Testis (tissue), 5 donors: ENCODE data around the gene ARHGAP19. TPM values are rescaled to one million over a fixed set of nuclear protein-coding genes. Genes with fewer than 3 reads are reported as not detected.

ENCODE experiments used
- DNase-seq: peaks from one replicate; pipeline ENCODE4 v3.0.0-alpha.2; 2019
- H3K27ac ChIP-seq, 2 donors: fragments of 200-600 bp; sonication (generic); one replicate each; pipeline ENCODE4 v1.5.1; 2019
- H3K27me3 ChIP-seq: fragments of 200-600 bp; sonication (generic); one replicate; pipeline ENCODE4 v1.5.1; 2019
- H3K36me3 ChIP-seq: fragments of 200-600 bp; sonication (generic); one replicate; pipeline ENCODE4 v1.5.1; 2017; ENCODE audit warnings: low read depth; ENCODE audit errors: missing control alignments
- H3K4me1 ChIP-seq: fragments of 200-600 bp; sonication (generic); one replicate; pipeline ENCODE4 v1.5.1; 2019
- H3K4me3 ChIP-seq, 2 donors: fragments of 200-600 bp; sonication (generic); one replicate each; pipeline ENCODE4 v1.5.1; 2017 to 2019
- H3K9me3 ChIP-seq: fragments of 200-600 bp; sonication (generic); one replicate; pipeline ENCODE4 v1.5.1; 2017
- POLR2A ChIP-seq: fragments of 450-650 bp; IDR thresholded peaks from one replicate; pipeline ENCODE4 v1.6.1; 2017; ENCODE audit warnings: antibody characterized with exemption, mild to moderate bottlenecking, moderate library complexity
- WGBS, 2 donors: methylation state at CpG; one replicate each; pipeline ENCODE4 v1.1.5; 2018; 5-methylcytosine and 5-hydroxymethylcytosine counted together
- intact Hi-C: fragments of 100-400 bp; cut with DNase I; formaldehyde crosslinking; loops from one replicate; pipeline ENCODE4 v1.15.1; 2023; ENCODE audit warnings: low total_unique reads
- long read RNA-seq, 2 donors: transcript quantifications; one replicate each; lab custom pipeline, GENCODE V29; 2026
- polyA plus RNA-seq: library from polyadenylated mRNA; stranded (reverse); fragments of 350-450 nt; fragmentation: Illumina TruSeq; extraction: RNeasy Lipid Tissue Mini Kit (QIAGEN cat#74804); gene quantifications from one replicate; pipeline ENCODE4 v1.2.3, GENCODE V29; 2014; ENCODE audit warnings: low read depth, low replicate concordance; ENCODE audit not compliant: insufficient read depth
- total RNA-seq, 2 donors: library from RNA; depleted of rRNA; stranded (reverse); fragments of >200 nt; gene quantifications; one replicate each; pipeline ENCODE4 v1.2.3, GENCODE V29; 2016
- TF ChIP-seq, protein P1 (sequence below), 3 experiments: fragments of 450-650 bp in 2 of 3; fragments of 200-600 bp in 1 of 3; sonication (generic) in 1 of 3; IDR thresholded peaks; one replicate each; pipeline ENCODE4 v1.5.1; 2016 to 2019; ENCODE audit warnings: antibody characterized with exemption in 3 of 3, mild to moderate bottlenecking in 2 of 3, moderate library complexity in 1 of 3

Gene ARHGAP19, protein sequence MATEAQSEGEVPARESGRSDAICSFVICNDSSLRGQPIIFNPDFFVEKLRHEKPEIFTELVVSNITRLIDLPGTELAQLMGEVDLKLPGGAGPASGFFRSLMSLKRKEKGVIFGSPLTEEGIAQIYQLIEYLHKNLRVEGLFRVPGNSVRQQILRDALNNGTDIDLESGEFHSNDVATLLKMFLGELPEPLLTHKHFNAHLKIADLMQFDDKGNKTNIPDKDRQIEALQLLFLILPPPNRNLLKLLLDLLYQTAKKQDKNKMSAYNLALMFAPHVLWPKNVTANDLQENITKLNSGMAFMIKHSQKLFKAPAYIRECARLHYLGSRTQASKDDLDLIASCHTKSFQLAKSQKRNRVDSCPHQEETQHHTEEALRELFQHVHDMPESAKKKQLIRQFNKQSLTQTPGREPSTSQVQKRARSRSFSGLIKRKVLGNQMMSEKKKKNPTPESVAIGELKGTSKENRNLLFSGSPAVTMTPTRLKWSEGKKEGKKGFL
- total RNA-seq: 10 to 100 TPM; 50.0 to 54.6 TPM
- 40.5 TPM for polyA plus RNA-seq
- long read RNA-seq, donor 1, full-length matches to known transcripts: 4 of 4 reads
- long read RNA-seq, donor 1, partial matches to known transcripts: 0 of 4 reads
- long read RNA-seq, donor 1, other reads (novel, unspliced or antisense): 0 of 4 reads
- long read RNA-seq, donor 2, full-length matches to known transcripts: 2 of 2 reads
- long read RNA-seq, donor 2, partial matches to known transcripts: 0 of 2 reads
- long read RNA-seq, donor 2, other reads (novel, unspliced or antisense): 0 of 2 reads

DNA sequence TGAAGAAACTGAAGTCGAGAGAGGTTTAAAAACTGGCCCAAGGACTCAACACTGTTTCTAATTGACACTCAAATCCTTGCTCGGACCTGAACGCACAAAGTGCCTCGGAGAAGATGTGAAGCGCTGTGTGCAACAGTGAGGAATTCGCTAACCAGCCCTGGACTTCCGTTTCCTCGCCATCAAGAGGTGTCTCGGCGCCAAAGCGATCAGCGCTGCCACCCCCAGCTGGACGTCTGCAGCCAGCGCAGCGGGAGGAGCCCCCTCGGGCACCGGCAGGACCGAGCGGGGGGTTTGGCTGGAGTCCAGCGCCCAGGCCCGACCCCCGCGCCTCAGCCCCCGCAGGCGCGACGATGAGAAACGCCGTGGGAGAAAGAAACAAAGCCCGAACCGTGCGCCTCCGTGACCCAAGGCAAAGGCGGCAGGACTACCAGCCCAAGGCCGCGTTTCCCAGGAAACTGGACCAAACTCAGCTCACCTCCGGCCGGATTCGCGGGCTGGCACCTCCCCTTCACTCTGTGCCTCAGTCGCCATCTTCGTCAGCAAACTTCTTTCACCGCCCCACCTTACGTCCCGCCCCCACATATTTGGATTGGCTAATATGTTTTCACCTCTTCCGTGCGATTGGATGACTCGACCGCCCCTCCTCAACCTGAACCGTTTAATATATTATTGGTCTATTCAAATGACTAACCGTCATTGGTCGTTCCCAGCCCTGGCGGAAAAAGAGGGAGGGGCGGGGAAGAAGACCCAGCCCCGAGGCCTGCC, at the start of gene ARHGAP19:
ARHGAP19 (minus strand) TSS at position 541 of the 765 bp plus-strand sequence; CDS start at position 531, 10 bp downstream.
- TF ChIP-seq POLR2A: peak; percentile 65
- TF ChIP-seq, protein P1, sequence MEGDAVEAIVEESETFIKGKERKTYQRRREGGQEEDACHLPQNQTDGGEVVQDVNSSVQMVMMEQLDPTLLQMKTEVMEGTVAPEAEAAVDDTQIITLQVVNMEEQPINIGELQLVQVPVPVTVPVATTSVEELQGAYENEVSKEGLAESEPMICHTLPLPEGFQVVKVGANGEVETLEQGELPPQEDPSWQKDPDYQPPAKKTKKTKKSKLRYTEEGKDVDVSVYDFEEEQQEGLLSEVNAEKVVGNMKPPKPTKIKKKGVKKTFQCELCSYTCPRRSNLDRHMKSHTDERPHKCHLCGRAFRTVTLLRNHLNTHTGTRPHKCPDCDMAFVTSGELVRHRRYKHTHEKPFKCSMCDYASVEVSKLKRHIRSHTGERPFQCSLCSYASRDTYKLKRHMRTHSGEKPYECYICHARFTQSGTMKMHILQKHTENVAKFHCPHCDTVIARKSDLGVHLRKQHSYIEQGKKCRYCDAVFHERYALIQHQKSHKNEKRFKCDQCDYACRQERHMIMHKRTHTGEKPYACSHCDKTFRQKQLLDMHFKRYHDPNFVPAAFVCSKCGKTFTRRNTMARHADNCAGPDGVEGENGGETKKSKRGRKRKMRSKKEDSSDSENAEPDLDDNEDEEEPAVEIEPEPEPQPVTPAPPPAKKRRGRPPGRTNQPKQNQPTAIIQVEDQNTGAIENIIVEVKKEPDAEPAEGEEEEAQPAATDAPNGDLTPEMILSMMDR (IDR thresholded peaks at IDR 0.05): no peak
- 1 to 2% methylated on average over 47 to 54 of the region's 55 CpGs for WGBS, 2 donors
- Histone ChIP-seq H3K27ac (peak within 1 kb of the TSS; percentile 83 to 98), H3K4me1 (peaks cover 7% of the 10 kb centered on the region), H3K36me3 (no peaks in the 10 kb centered on the region), H3K27me3 (no peaks in the 10 kb centered on the region), H3K9me3 (no peaks in the 10 kb centered on the region), H3K4me3 (peak within 1 kb of the TSS; percentile 75 to 85)
- intact Hi-C loops: no loop called here
- peak; percentile 98 for DNase-seq

DNA sequence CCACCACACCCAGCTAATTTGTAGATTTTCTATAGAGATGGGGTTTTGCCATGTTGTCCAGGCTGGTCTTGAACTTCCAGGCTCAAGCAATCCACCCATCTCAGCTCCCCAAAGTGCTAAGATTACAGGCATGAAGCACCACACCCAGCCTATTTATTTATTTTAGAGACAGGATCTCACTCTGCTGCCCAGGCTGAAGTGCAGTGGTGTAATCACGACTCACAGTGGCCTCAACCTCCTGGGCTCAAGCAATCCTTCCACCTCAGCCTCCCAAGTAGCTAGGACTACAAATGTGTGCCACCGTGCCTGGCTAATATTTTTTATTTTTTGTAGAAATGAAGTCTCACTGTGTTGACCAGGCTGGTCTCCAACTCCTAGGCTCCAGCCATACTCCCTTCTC, 49.0 kb upstream of the ARHGAP19 start:
- no peak for DNase-seq
- Histone ChIP-seq H3K4me3 (no peak overlapping the region), H3K4me1 (peaks cover 8% of the 10 kb centered on the region), H3K27ac (no peak overlapping the region), H3K9me3 (no peaks in the 10 kb centered on the region), H3K27me3 (no peaks in the 10 kb centered on the region), H3K36me3 (no peaks in the 10 kb centered on the region)
- TF ChIP-seq, protein P1 (IDR thresholded peaks at IDR 0.05): no peak
- TF ChIP-seq POLR2A: no peak
- intact Hi-C loops: no loop called here
- WGBS, 2 donors: 80 to 91% methylated on average over 2 of the region's 2 CpGs

DNA sequence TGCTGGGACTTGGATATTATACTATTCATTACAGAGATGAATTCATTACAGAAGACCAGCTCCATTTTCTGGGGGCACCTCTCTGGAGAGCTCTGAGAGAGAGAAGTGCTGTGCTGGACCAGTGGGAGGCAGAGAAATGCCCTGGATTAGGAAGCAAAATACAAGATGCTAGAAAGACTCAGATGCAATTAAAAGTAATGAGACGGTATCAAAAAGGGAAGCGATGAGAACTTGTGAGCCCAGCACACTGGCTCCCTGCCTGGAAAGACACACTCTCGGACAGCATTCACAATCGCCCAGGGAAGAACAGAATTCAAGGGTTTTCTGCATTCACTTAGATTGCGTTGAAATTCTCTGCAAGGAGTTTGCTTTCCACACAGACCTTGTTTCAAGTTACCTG, 45.6 kb upstream of the ARHGAP19 start:
- Histone ChIP-seq H3K4me3 (no peak overlapping the region), H3K4me1 (peaks cover 8% of the 10 kb centered on the region), H3K27me3 (no peaks in the 10 kb centered on the region), H3K9me3 (no peaks in the 10 kb centered on the region), H3K36me3 (no peaks in the 10 kb centered on the region), H3K27ac (no peak overlapping the region)
- DNase-seq: peak; percentile 28
- intact Hi-C loops: no loop called here
- 39 to 54% methylated on average over 5 of the region's 5 CpGs for WGBS, 2 donors
- TF ChIP-seq, protein P1 (IDR thresholded peaks at IDR 0.05): no peak
- TF ChIP-seq POLR2A: no peak

DNA sequence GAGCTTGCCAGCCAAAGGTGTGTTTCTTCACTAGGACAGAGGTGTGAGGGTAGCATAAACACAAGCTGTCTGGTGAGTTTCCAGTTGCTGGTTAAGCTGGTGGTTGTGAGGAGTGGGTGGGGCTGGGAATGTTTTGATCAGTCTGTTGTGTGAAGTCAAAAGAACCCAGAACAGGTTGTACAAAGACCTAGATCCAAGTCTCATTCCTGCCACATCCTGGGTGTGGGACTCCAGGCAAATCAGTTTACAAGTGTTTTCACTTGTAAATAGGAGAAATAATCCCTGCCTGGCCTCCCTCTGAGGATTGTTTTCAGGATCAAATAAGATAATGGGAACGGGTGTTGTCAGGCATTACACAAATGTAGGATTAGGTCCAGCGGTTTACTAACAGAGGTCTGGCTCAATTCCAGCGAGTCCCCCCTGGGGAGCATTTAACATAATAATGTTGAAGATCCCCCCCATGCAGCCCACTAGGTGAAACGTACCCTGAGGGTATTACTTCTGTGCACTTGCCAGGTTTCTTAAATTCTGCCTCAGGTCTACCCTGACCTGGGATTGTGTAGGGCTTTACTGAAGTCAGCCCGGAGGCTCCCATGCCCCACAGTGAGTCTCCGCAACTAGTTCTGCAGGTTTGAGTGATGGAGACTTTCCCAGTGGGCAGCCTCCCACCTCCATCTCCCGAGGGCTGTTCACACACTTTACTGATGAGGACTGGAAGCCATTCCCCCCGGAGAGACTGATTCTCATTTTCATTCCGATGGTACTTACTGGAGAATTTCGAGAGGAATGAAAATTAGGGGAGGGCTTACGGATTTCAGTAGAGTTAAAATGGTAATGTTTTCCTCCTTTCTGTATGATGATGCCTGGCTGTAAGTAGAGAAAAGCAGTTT, 44.8 kb upstream of the ARHGAP19 start:
- Histone ChIP-seq H3K27me3 (no peaks in the 10 kb centered on the region), H3K9me3 (no peaks in the 10 kb centered on the region), H3K4me1 (peaks cover 13% of the 10 kb centered on the region), H3K4me3 (no peak overlapping the region), H3K36me3 (no peaks in the 10 kb centered on the region), H3K27ac (no peak overlapping the region)
- TF ChIP-seq POLR2A: no peak
- TF ChIP-seq, protein P1 (IDR thresholded peaks at IDR 0.05): no peak
- no peak for DNase-seq
- intact Hi-C loops: no loop called here
- WGBS, 2 donors: 17 to 24% methylated on average over 11 of the region's 11 CpGs
